SKM-1 (cell line): ENCODE data around the gene PIGL.
"Not testable (repeated sequence)": the region's sequence is repeated elsewhere in the genome, so short reads cannot be mapped to it uniquely, and the experiment has no call there.

Source experiments
- DNase-seq: peaks from one replicate; lab custom pipeline; 2025; ENCODE audit not compliant: unreplicated experiment; lab: John Stamatoyannopoulos, UW

Gene PIGL

GRCh38 chr17:16273499-16273898 lies 56.5 kb downstream of the PIGL start:
- no peak for DNase-seq

DNA sequence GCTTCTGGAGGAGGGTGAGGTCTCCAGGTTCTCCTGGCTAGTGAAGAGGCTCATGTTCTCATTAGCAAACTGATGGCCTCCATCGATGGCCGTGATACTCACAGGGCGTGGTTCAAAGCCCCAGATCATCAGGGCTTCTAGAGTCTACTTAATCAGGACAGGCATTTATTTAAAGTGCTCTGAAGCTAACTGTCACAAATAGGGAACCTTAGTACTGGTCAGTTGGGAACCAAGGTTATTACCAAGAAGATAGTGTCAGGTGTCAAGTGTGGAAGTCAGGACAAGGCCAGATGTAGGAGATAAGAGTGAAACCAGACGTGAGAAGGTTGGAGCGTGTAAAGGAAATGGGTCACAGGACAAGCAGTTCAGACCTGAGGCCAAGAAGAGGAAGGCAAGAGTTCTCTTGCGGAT lies 56.9 kb downstream of the PIGL start:
- no peak for DNase-seq

- DNase-seq, result no peak
Measured at GRCh38 chr17:16275024-16275423, 58.0 kb downstream of the PIGL start.

DNA sequence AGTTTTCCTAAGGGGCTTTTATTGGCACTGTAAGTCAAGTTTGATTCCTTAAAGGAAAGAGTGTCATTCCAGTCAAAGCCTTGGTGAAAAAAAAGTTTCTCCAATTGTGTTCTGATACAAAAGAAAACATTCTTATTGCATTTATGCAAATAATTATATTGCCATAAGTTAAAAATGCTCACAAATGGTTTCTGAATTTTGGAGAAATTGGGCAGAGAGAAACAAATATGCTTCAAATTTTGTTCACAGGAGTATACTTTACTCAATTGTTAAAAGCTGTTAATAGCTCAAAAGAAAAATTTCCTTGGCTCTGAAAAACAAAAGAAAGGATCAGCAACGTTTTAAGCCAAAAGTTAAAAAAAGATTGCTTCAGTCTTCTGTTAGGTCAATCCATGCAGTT lies 60.2 kb downstream of the PIGL start:
- no peak for DNase-seq

GRCh38 chr17:16281351-16281750 lies 64.3 kb downstream of the PIGL start:
- DNase-seq, result no peak

DNA sequence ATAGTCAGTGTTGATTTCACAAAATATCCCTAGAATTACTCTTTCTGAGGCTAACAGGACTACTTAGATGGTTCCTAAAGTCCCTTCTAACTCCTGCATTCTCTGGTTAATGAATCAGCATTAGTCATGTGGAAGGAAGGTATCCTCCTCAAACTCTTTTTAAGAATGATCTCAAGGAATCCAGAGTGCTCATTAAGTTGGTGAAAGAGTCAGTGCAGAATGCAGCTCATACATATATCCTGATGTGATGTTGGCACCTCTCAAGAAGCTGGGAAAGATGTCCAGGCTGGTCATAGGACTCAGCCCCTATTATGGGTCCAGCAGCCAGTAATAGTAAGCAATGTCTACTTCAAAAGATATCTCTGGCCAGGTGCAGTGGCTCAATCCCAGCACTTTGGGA lies 65.5 kb downstream of the PIGL start:
- DNase-seq, result no peak

GRCh38 chr17:16283705-16284104 lies 66.7 kb downstream of the PIGL start:
- DNase-seq, result no peak

DNA sequence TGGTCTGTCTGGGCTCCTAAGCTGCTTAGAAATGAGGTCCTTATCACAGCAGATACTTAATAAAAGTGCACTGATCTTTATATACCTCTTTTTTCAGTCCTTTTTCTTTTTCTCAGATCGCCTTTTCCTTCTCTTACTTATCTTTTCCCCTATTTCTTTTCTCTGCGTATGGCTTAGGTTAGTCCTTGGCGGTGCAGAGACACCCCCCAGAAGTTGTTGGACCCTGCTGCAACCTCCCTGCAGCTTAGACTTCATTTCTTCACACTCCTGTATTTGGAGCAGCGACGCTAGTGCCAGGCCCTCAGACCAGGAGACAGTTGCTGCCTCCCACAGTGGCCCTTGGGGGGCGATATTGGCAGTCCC lies 68.6 kb downstream of the PIGL start:
- no peak for DNase-seq

DNA sequence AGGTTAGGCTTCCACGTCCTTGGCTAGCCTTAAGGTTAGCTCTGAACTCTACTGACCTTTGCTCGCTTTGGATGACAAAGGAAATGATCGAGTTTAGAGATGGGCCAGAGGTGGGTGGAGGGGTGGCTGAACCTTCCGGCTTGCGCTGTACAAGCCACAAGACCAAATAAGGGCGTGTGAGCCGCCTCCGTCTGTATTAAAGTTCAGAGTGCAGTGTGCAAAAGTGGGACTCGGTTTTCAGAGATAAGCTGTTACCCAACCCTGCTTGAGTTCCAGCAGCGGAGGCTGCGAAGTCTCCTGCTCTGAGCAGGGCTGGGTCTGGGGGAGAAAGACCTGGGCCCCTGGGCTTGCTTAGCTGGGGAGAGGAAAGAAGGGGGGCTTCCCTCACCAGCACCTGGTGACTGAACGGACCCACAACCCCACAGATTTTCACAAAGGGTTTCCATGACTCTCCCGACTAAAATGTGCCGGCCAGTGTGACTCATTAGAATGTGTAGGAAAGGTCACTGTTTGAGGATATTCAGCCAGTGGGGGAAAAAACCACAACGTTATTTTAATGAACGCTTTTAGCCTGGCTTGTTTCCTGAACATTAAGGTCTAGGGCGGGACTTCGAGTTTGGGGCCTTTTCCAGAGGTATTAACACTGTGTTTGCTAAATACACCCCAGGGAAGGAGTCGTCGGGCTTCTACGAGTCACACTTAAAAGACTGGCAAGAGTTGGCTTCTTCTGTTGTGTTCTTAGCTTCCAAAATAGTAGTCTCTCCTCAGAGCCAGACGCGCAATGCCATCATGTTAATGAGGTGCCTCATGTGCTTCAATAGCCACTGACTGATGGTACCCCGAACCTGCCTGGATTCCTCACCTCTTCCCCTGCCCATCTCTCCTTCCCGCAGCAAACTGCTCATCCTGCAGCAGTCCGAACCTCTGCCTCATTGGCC lies 69.3 kb downstream of the PIGL start:
- peak; percentile 98 for DNase-seq

GRCh38 chr17:16286947-16287562 lies 70.0 kb downstream of the PIGL start:
- no peak for DNase-seq

DNA sequence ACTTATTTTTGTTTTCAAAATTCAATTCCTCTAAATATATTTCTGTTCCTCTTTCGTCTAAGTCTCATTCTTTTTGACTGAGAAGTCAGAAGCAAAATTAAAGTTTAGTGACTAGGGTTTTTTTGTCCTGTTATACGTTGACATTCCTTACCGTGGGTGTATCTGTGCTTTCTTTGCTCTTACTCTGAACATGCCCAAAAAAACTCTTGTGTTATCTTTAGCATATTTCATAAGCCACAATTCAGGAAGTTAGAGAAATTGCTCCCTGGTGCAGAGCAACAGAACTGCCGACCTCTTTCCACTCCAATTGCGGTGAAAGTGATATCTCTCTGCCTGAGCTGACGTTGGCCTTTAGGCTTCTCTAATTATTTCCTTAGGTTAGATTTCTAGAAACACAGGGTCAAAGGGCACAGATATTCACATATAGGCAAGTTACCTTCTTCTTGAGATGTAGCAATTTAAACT lies 70.6 kb downstream of the PIGL start:
- DNase-seq, result peak; percentile 92

- DNase-seq, result no peak
Measured at GRCh38 chr17:16288860-16289571, 72.0 kb downstream of the PIGL start.

DNA sequence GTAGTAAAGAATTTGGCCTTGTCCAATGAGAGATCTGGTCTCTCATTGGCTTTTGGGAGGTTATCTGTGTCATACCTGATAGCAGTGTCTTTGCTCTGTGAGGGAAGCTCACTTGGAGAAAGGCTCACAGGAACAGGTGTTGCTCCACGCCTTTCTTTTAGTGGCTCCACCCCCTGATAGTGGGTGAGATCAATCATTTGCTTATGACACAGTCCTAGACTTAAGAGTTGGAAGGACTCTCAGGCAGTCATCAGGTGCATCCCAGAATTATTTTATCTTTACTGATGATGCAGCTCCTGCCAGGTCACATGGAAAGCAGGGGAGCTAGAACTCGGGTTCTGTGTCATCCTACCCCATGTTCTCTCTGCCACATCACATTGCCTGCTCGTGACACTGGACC lies 76.9 kb downstream of the PIGL start:
- DNase-seq, result no peak

GRCh38 chr17:16294560-16294959 lies 77.5 kb downstream of the PIGL start:
- no peak for DNase-seq

DNA sequence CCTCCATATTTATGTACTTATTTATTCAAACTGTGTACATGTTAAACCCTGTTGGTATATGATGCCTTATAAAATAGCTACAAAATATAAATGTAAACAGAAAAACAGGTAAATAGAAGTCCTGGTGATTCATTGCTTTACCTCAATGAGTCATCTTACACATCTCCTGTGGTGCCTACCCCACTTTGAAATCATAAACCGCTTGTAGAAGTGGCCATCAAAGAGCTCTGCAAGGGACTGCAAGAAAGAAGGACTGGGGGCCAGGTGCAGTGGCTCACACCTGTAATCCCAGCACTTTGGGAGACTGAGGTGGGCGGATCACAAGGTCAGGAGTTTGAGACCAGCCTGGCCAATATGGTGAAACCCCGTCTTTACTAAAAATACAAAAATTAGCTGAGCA lies 79.1 kb downstream of the PIGL start:
- not testable (repeated sequence) for DNase-seq

DNA sequence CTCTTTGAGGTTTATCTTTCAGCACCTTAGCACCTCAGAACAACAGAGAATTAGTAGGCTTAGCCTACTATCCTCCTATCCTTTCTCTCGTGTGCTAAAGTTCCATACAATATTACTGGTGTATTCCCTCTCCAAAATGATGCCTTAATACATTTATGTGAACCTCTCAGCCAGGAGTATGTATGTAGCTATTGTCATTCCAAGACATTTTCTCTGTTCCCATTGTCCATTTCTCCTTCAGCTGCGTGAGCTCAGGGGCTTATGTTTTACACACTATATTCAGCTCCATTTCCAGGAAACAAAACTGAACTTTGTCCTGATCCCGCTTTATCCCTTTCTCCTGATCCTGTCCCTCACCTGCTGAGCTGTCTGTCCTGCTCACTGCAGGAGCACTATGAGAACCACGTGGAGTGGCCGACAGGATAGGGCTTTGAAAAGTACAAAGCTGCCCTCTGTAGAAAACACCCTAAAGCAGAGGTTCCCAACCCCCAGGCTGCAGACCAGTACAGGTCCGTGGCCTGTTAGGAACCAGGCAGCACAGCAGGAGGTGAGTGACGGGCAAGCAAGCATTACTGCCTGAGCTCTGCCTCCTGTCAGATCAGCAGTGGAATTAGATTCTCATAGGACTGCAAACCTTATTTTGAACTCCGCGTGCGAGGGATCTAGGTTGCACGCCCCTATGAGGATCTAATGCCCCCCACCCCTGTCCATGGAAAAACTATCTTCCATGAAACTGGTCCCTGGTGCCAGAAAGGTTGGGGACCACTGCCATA lies 80.5 kb downstream of the PIGL start:
- no peak for DNase-seq

DNA sequence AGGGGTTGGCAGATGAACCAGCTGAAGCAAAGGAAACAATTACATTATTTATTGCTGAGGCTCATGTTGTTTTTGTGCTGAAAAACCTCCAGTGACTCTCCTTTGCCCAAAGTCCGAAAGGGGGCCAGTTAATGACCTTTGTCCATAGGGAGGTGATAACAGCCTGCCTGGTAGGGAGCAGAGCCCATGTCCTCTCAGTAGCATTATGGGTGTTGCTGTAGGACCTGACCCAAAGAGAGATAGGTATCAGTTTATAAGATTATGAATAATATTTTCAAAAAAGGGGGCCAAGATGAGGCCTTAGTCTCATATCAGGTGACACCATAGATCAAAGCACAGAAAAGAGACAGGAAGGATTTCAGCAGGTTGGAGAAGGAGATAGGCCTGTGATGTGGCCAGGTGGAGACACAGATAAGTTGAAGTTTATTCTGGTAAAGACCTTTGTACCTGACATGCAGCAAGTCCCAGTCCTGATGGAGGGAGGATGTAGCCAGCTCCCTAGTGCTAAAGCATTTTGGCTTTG lies 81.2 kb downstream of the PIGL start:
- no peak for DNase-seq

GRCh38 chr17:16300554-16300953 lies 83.5 kb downstream of the PIGL start:
- no peak for DNase-seq

GRCh38 chr17:16301963-16302855 lies 85.2 kb downstream of the PIGL start:
- DNase-seq, result no peak

GRCh38 chr17:16302856-16303255 lies 85.8 kb downstream of the PIGL start:
- DNase-seq, result no peak
